Stromal cell of bone marrow (primary cell): Measurements from ENCODE around the gene ANKRD53.
"Not testable (repeated sequence)": the region's sequence is repeated elsewhere in the genome, so short reads cannot be mapped to it uniquely, and the experiment has no call there.

Experiments
- DNase-seq: peaks from one replicate; pipeline ENCODE4 v3.0.0-alpha.2; 2012; ENCODE audit warnings: low read depth

ANKRD53 gene

DNA sequence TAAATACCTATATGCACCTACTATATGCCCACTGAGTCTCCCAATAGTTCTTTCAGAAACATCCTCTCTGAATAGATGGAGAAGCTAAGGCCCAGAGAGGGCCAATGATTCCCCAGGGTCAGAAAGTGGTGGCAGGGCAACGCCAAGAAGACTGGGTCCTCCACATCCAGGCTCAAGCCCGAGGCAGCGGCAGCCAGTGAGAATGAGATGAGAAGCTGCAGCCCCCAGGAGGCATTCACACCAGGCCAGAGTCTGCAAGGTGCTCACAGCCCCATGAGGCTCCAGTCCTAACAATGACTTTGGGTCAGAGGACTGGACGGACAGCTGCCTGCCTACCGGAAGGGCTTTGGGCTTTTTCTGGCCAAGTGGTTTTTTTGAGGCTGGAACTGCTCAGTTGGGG lies 12.7 kb downstream of the ANKRD53 start:
- no peak for DNase-seq

DNA sequence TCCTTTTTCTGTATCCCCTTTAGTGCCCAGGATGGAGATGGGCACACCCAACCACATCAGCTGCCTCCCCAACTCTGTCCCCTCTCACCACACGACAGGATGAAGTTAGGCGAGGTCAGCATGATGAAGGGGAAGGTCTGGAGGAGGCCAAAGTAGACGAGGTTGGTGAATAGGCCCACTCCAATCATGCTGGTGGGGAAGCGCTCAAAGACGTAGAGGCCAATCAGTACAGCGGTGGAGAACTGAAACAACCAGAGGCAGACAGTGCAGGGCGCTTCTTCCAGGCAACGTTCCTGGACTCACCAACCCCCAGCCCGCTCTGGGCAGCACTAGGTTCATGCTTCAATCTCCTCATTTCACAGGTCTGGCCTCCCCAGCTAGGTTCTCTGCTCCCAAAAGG lies 13.3 kb downstream of the ANKRD53 start:
- no peak for DNase-seq

DNA sequence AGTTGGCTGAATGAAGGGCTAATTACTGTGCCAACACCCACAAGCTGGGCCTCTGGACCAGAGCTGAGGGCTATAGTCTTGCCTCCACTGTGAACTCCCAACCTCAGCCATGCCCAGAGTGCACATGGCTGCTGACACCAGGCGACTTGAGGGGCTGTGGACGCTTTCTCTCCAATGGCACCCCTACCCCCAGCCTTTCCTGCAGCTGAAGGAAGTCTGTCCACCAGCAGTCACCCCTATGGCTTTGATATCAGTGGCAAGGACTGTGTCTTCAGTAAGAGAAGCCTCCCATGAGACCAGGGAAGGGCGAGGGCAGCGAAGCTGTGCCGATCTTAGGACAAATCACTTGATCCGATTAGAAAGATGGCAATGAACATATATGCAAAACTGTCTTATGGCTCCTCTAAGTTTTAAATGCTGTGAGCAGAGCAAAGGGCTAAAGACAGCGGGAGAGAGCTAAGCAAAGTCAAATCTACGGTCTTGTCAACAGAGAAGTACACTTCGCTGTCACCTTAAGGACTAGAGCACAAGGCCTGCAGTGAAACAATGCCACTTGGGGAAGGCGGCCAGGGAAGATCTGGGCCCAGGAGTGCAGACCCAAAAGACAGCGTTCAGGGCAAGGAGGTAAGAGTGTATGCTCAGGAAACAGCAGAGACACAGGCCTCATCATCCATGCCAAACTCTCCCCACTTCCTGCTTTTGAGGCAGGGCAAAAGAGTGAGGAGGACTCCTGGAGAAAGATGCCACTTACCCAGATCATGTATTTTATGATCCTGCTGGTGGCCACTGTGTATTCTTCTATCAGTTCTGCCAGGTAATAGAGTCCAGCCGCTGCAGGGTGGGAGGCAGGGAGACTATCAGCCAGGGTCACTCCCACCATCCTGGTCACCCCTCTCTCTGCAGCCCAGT lies 14.8 kb downstream of the ANKRD53 start:
- DNase-seq, result no peak

DNA sequence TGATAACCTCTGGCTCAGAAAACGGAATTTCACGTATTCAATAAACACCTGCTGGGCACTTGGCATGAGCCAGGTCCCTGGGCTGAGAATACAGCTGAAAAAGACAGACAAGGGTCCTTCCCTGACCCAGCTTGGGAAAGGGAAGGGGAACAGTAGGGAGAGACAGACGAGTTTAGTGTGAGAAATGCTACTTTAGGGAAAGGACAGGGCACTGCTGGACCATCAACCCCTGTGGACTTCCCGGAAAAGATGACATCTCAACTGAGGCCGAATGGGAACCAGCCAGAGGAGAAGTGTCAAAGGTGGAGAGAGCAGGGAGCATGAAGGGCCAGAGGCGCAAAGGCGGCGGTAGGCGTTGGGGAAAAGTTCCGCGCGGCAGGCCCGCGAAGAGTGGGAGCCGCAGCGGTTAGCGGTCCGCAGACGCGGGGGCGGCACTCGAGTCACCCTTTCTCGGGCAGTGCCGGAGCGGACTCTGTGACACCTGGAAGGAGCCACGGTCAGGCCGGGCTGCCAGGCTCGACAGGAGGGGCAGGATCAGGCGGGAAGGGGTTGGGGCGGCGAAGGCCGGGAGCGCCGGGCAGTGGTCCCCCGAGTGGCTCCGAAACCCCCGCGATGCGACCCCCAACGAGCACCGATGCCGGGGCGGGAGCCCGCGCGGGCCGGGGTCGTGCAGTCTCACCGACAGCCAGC lies 15.7 kb downstream of the ANKRD53 start:
- no peak for DNase-seq

GRCh38 chr2:70994699-70995425 lies 16.4 kb downstream of the ANKRD53 start, which contains the start of gene TEX261:
TSS of gene TEX261 (minus strand) at chr2:70994873. CDS start at chr2:70994757, 116 bp downstream.
- DNase-seq, result peak; percentile 76

DNA sequence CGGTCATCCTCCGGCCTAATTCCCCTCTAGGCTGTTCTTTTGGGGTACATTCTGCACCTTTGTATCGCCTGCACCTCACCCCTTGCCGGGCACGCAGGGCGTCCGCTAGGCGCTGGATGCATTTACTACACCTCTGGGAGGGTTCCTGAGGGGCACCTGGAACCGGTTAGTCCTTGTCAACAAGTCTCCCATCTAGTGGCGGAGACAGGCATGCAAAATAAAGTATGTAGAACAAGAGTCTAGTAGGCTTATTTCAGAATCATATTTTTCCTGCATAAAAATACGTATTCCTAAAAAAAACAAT lies 16.9 kb downstream of the ANKRD53 start:
- peak; percentile 6 for DNase-seq

DNA sequence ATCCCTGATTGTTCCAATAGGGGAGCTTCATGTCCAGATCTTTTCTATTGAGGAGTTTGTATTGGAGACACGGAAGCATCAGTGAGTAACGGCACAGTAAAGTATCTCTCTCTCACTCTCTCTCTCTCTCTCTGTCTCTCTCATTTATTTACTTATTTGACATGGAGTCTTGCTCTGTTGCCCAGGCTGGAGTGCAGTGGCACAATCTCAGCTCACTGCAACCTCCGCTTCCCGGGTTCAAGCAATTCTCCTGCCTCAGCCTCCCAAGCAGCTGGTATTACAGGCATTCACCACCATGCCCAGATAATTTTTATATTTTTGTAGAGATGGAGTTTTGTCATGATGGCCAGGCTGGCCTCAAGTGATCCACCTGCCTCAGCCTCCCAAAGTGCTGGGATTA lies 20.5 kb downstream of the ANKRD53 start:
- DNase-seq, result not testable (repeated sequence)

GRCh38 chr2:70999362-70999761 lies 20.9 kb downstream of the ANKRD53 start:
- no peak for DNase-seq

GRCh38 chr2:70999931-71000330 lies 21.5 kb downstream of the ANKRD53 start:
- DNase-seq, result not testable (repeated sequence)

DNA sequence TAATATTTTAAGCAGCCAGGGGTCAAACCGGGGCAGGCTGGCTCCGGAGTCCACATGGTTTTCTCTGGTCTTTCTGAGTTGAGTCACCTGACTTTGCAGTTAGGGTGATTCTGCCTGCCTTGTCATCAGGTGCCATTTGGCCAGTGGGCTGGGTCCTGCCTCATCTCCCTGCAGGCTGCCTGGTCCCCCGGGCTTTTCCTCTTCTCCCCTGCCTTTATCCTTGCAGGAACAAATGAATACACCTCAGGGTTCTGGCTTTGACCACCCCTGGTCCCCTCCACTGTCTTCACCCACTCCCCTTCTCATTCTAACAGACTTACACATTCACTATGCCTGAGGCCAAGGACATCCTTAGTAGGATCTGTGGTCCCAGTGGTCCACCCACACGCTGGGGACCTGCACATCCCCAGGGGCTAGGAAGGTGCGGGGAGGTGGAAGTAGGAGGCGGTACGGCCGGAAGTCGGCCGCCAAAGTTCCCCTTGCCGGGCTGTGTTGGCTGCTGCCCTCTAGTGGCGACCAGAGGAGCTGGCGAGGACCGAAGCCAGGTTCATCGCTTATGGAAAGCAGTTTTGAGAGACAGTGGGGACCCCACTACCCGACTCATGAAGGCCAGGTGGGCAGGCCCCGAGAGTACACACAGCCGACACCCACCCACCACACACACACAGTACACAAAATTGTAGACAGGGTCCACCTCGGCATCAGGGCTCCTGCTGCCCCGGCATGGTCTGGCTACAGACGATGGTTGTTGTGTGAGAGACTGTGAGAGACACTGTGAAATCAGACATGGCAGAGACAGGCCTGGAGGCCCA lies 22.6 kb downstream of the ANKRD53 start:
- peak; percentile 22 for DNase-seq

- DNase-seq, result no peak
Observed at GRCh38 chr2:71001592-71001927, 23.1 kb downstream of the ANKRD53 start.

DNA sequence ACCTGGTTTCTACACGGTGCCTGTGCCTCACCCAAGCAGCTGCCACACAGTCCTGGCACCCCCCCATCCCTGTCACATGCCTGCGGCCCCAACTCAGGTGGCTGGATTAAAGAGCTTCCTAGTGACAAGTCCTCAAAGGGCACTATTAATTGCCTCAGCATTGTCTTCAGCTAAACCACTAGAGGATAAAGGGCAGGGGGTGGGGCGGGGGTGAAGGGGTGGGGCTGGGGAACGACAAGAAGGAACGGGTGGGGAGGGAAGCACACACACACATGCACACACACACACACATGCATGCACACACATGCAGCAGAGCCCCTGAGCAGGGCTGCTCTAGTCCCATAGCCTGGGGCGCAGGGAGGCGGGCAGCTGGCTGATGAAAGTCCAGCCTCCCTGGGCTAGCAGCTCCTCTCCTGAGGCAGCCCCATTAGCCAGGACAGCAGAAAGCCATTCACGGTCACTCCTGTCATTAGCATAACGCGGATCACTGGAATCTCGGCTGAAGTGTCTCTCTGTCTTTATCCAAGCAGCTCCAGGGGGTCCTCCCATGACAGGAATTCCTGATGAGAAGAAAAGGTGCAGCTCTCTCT lies 23.6 kb downstream of the ANKRD53 start:
- no peak for DNase-seq

- no peak for DNase-seq
Observed at GRCh38 chr2:71003396-71003795, 25.0 kb downstream of the ANKRD53 start.

DNA sequence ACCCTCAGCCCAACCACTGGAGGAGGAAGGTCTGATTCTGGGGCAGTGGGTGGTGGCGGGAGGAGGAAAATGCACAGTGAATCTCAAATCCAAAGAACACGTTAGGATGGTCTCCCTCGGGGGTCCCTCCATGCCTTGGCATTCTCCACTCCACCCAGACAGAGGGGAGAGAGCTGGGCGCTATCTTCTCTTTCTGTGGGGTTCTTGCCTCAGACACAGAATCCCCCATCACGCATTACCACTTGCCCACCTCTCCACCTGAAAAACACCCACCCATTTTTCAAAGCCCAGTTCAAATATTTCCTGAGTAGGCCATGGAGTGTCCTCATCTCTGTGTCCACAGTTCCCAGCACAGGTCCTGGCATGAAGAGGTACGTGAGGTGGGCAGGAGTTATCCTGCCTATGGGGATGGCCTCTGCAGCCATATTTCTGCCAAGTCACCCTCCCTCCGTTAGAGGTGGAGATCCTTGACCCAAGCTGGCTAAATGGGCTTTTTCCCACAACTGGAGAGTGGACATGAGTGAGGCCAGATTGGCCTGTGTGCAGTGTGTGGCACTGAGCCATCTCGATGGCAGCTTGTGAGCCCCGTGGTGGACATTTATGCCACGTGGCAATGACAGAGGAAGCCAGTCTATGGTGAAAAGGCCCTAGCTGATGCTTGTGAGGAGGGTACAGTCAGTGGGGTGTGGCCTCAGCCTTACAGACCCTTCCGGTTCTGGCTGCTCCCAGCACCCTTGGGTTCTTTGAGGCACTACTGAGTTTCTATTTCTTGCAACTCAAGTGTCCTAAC lies 25.7 kb downstream of the ANKRD53 start:
- no peak for DNase-seq

- DNase-seq, result no peak
Observed at GRCh38 chr2:71004857-71005256, 26.4 kb downstream of the ANKRD53 start.

DNA sequence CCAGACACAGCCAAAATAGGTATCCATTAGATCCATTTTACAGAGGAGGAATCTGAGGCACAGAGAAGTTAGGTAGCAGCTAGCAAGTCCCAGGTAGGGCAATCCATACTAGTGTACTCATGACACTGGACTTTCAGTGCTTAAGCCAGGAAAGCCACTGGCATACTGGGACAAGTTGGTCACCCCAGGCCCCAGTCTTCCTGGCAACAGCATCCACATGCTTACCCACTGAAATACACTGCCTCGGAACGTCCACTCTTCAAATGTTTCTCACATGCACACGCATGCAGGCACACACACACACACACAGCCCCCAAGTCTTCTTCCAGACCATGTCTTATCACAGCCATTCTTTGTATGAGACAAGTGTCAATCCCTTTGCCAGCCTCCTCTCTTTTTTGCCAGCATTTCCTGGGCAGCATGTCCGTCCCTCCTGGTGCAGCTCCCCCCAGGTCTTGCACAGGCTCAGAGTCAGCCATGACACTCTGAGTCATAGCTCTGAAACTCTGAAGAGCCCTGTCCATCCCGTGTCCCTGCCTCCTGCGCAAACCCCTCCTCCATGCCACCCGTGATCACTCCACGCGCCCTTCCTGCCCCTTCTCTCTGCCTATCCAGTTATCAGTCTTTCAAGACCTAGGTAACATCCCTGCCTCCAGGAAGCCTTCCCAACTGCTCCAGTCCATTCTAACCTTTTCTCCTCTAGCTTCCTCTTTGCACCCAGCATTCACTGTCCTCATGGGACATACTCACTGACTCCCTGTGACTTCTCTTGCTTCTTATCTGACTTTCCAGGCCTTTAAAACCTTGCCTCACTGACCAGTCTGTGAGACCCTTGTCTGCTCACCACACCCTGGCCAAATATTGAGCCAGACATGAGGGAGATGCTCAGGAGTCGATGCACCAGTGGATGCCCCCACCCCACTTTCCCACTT lies 27.1 kb downstream of the ANKRD53 start:
- DNase-seq, result no peak

- DNase-seq, result no peak
Observed at GRCh38 chr2:71006323-71006722, 27.9 kb downstream of the ANKRD53 start.

GRCh38 chr2:71006955-71007799 lies 28.7 kb downstream of the ANKRD53 start:
- DNase-seq, result no peak

DNA sequence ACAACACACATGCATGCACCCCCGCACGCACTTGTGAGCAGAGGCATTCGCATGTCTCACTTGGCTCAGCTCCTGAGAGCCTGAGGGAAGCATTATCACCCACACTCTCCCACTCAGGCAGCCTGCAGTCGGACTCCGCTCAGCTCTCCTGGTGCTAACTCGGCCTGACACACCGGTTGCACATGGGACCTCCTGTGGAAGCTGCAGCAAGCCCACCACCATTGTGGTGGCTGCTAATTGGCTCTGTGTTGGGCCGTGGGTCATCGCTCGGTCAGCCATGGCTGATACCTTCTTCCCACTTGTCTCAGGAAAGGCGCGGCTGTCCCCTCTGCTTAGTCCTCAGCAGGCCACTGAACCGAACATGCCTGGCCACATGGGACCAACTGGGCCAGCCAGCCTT lies 29.9 kb downstream of the ANKRD53 start:
- no peak for DNase-seq
